ENCODE data around the gene PITPNC1.
A peak's percentile ranks its signal among the peaks of the same experiment; 100 is the strongest.

Gene PITPNC1

GRCh38 chr17:67459985-67460384 lies 82.9 kb downstream of the PITPNC1 start:
- H3K4me3 ChIP-seq (replicated peaks in 1 of 2; ENCODE audit: low read depth in 2 of 2, low read length in 2 of 2), result no peak overlapping the region
- TF ChIP-seq, protein P1, sequence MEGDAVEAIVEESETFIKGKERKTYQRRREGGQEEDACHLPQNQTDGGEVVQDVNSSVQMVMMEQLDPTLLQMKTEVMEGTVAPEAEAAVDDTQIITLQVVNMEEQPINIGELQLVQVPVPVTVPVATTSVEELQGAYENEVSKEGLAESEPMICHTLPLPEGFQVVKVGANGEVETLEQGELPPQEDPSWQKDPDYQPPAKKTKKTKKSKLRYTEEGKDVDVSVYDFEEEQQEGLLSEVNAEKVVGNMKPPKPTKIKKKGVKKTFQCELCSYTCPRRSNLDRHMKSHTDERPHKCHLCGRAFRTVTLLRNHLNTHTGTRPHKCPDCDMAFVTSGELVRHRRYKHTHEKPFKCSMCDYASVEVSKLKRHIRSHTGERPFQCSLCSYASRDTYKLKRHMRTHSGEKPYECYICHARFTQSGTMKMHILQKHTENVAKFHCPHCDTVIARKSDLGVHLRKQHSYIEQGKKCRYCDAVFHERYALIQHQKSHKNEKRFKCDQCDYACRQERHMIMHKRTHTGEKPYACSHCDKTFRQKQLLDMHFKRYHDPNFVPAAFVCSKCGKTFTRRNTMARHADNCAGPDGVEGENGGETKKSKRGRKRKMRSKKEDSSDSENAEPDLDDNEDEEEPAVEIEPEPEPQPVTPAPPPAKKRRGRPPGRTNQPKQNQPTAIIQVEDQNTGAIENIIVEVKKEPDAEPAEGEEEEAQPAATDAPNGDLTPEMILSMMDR (IDR thresholded peaks at IDR 0.05; ENCODE audit: low read depth, low read length), result no peak
- no peak for DNase-seq (ENCODE audit: low read depth in 2 of 2)

DNA sequence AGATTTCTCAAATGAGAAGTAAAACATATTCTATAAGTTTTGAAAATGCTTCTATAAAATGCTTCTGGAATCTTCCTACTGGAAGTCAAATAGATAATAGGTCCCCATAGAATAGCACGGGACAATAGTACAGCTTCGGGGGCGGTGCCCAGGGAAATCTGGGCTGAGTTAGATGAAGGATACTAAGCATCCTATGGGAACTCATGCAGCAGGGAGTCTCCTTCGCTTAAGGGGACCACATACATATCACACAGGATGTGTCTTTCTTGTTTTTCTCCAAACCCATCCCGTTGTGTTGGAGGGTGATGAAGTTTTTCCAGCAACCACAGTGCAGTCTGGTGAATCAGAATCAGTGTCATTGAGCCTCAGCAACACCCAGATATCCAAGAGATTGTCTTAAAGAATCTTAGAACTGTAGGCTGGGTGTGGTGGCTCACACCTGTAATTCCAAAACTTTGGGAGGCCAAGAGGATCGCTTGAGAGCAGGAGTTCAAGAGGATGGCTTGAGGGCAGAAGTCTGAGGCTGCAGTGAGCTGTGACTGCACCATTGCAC lies 84.2 kb downstream of the PITPNC1 start:
- DNase-seq (ENCODE audit: low read depth in 2 of 2), result peak in 1 of 2 donors; percentile 11
- TF ChIP-seq, protein P1 (IDR thresholded peaks at IDR 0.05; ENCODE audit: low read depth, low read length), result no peak
- H3K4me3 ChIP-seq (replicated peaks in 1 of 2; ENCODE audit: low read depth in 2 of 2, low read length in 2 of 2), result no peak overlapping the region

DNA sequence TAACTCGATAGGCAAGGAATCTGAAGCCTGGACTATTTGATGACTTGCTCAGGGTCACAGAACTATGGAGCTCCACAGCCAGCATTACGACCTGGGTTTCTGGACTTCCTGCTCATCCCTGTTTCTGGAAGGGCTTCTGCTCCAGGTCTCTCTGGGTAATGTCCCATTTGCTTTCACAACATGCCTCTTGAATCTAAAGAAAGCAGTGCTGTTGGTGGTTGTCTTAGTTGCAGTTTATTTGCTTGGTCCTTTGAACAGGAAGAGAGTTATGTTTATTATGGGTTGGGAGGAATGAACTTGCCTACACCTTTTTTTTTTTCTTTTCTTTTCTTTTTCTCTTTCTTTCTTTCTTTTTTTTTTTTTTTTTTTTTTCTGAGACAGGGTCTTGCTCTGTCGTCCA lies 84.8 kb downstream of the PITPNC1 start:
- TF ChIP-seq, protein P1 (IDR thresholded peaks at IDR 0.05; ENCODE audit: low read depth, low read length), result no peak
- no peak for DNase-seq (ENCODE audit: low read depth in 2 of 2)
- H3K4me3 ChIP-seq (replicated peaks in 1 of 2; ENCODE audit: low read depth in 2 of 2, low read length in 2 of 2), result no peak overlapping the region

DNA sequence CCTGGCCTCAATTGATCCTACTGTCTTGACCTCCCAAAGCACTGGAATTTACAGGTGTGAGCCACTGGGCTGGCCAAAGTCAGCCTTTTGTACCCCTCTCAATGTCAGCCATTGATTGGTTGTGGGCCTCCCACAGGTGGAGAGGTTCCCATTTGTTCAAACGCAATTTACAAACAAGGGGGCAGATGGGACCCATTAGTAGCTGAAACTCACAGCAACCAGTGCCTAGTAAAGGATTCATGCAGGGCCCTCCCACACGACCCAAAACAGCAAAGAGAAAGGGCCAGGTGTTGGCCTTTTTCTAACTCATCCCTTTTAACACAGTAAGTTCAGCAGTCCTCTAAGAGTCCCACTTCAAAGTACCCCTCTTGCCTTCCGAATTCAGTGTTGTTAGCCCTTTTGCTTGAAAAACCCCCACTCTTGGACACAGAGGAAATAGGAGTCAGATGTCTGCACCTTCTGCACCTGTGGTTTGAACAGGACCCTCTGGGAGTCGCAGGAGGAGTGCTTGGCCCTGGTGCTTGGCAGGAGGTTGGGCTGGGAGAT lies 89.2 kb downstream of the PITPNC1 start:
- DNase-seq (ENCODE audit: low read depth in 2 of 2), result no peak
- TF ChIP-seq, protein P1 (IDR thresholded peaks at IDR 0.05; ENCODE audit: low read depth, low read length), result no peak
- H3K4me3 ChIP-seq (replicated peaks in 1 of 2; ENCODE audit: low read depth in 2 of 2, low read length in 2 of 2), result no peak overlapping the region

DNA sequence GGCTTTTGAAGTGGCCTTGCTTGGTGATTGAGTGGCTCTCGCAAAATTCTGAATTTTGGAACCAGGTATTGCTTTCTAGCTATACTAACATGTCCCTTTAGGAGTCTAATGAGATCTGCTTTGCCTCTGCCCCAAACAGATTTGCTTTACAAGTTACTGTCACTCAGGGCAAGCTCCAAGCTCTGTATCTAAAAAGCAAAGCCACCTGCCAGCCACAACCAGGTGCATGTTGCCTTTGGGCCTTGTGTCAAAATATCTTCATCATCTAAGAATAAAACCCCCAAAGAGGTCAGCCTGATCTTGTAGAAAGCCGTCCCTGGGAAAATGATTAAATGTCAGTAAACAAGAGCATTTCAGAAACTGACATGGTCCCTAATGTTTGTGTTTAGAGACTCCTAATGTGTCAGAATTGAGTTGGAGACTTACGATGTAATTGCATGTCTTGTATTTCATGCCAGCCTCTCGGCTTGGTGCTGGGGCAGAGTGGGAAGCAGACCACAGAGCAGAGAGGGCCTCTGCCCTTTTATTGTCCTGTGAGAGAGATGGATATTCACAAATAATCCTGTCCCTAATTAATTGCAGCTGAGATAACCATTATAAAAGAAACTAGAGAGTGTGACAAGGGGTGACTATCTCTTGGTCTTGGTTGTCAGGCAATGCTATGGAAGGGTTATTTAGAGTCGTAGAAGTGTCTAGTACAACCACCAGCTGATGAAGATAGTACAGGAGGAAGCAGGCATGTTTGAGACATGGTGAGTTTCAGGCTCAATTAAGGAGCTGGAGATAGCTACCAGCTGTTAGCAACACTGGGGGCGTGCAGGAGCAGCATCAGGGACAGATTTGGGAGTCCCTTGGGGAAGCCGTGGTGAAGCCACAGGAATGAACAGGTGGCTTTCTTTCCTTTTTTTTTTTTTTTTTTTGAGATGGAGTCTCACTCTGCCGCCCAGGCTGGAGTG lies 90.7 kb downstream of the PITPNC1 start:
- no peak for DNase-seq (ENCODE audit: low read depth in 2 of 2)
- no peak overlapping the region for H3K4me3 ChIP-seq (replicated peaks in 1 of 2; ENCODE audit: low read depth in 2 of 2, low read length in 2 of 2)
- TF ChIP-seq, protein P1 (IDR thresholded peaks at IDR 0.05; ENCODE audit: low read depth, low read length), result no peak

DNA sequence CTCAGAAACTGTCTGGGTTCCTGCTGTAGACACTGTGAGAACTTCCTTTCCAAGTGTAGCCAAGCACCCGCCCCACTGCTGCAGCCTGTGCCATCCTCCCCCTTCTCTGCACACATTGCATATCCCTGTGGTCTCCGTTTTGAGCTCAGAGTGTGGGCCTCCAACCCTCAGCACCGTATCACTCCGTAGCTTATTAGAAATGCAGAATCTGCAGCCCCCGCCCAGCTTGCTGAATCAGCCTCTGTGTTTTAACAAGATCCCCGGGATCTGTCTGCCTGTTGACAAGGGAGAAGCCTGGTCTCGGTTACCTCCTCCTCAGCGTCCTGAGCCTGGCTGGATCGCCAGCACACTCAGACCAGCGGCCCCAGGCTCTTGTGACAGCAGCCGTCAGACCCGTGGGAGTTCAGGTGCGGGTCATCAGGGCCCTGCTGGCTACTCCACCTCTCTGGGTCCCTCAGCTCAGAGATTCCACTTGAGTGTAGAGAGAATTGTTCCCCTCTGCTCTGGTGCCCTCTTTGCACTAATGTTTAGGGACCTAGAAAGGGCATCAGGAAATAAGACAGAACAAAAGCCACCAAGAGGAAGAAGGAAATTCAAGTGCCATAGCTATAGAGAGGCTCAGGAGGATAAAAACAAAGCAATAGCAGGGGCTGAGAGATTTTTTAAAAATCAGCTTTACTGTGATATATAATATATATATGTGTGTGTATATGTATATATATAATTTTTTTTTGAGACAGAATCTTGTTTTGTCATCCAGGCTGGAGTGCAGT lies 92.3 kb downstream of the PITPNC1 start:
- peak; percentile 56 to 78 for DNase-seq (ENCODE audit: low read depth in 2 of 2)
- TF ChIP-seq, protein P1 (IDR thresholded peaks at IDR 0.05; ENCODE audit: low read depth, low read length), result no peak
- no peak overlapping the region for H3K4me3 ChIP-seq (replicated peaks in 1 of 2; ENCODE audit: low read depth in 2 of 2, low read length in 2 of 2)

Measured in cardiac fibroblast (primary cell).